Neural progenitor cell (in vitro differentiated cells): ENCODE data around the gene TRAP1. TPM values are rescaled to one million over a fixed set of nuclear protein-coding genes. Genes with fewer than 3 reads are reported as not detected.
A peak's percentile ranks its signal among the peaks of the same experiment; 100 is the strongest.

Source experiments
- DNase-seq: peaks from one replicate; pipeline ENCODE4 v3.0.0-alpha.2; 2016; ENCODE audit warnings: low spot score
- H2AFZ ChIP-seq: fragments of 200-600 bp; sonication (generic); replicated peaks from 2 replicates; pipeline ENCODE4 v1.6.1; 2016; ENCODE audit warnings: antibody characterized with exemption
- H3F3A ChIP-seq: fragments of 200-600 bp; sonication (generic); 2 replicates; pipeline ENCODE4 v1.6.1; 2016; ENCODE audit warnings: antibody characterized with exemption, low read depth
- H3K27ac ChIP-seq: fragments of 200-600 bp; sonication (generic); 2 replicates; pipeline ENCODE4 v1.5.1; 2016; ENCODE audit warnings: mild to moderate bottlenecking
- H3K27me3 ChIP-seq: fragments of 200-600 bp; sonication (generic); 2 replicates; pipeline ENCODE4 v1.6.1; 2016; ENCODE audit warnings: mild to moderate bottlenecking, moderate library complexity
- H3K36me3 ChIP-seq: fragments of 200-600 bp; sonication (generic); 2 replicates; pipeline ENCODE4 v1.5.1; 2016
- H3K4me1 ChIP-seq: fragments of 200-600 bp; sonication (generic); 2 replicates; pipeline ENCODE4 v1.6.1; 2016; ENCODE audit warnings: mixed run types
- H3K4me2 ChIP-seq: fragments of 200-600 bp; sonication (generic); 2 replicates; pipeline ENCODE4 v1.6.1; 2016
- H3K4me3 ChIP-seq: fragments of 200-600 bp; sonication (generic); 2 replicates; pipeline ENCODE4 v1.5.1; 2016
- H3K79me2 ChIP-seq: fragments of 200-600 bp; sonication (generic); 2 replicates; pipeline ENCODE4 v1.6.1; 2016; ENCODE audit warnings: low read depth
- H3K9ac ChIP-seq: fragments of 200-600 bp; sonication (generic); 2 replicates; pipeline ENCODE4 v1.6.1; 2016
- H3K9me3 ChIP-seq: fragments of 200-600 bp; sonication (generic); 2 replicates; pipeline ENCODE4 v1.5.1; 2016; ENCODE audit warnings: low read depth
- H4K20me1 ChIP-seq: fragments of 200-600 bp; sonication (generic); 2 replicates; pipeline ENCODE4 v1.6.1; 2016; ENCODE audit warnings: low read depth
- H3K27ac Mint-ChIP-seq: 3 replicates; pipeline ENCODE4 v1.8.0; 2021; ENCODE audit warnings: mixed read lengths
- H3K27me3 Mint-ChIP-seq: 2 replicates; pipeline ENCODE4 v1.8.0; 2022; ENCODE audit warnings: low read depth, mild to moderate bottlenecking, inconsistent platforms, moderate library complexity, mixed read lengths; ENCODE audit not compliant: insufficient read depth
- H3K36me3 Mint-ChIP-seq: 3 replicates; pipeline ENCODE4 v1.8.0; 2021; ENCODE audit warnings: mixed read lengths
- H3K4me1 Mint-ChIP-seq: 3 replicates; pipeline ENCODE4 v1.8.0; 2021; ENCODE audit warnings: mixed read lengths
- H3K4me3 Mint-ChIP-seq: 3 replicates; pipeline ENCODE4 v1.8.0; 2021; ENCODE audit warnings: mild to moderate bottlenecking, moderate library complexity, mixed read lengths
- H3K9me3 Mint-ChIP-seq: 3 replicates; pipeline ENCODE4 v1.8.0; 2020; ENCODE audit warnings: mixed read lengths
- CTCF ChIP-seq: fragments of 200-600 bp; sonication (generic); IDR thresholded peaks from 2 replicates; pipeline ENCODE4 v1.5.1; 2017; ENCODE audit warnings: antibody characterized with exemption, mild to moderate bottlenecking
- EZH2 ChIP-seq: fragments of 200-600 bp; sonication (generic); IDR thresholded peaks from 2 replicates; pipeline ENCODE4 v1.6.1; 2017; ENCODE audit warnings: antibody characterized with exemption, mild to moderate bottlenecking, moderate library complexity
- EZH2phosphoT487 ChIP-seq: fragments of 200-600 bp; sonication (generic); IDR thresholded peaks from 2 replicates; pipeline ENCODE4 v1.6.1; 2017; ENCODE audit warnings: antibody characterized with exemption
- total RNA-seq: library from RNA; depleted of rRNA; stranded (reverse); fragments of >200 nt; gene quantifications from 2 replicates; pipeline ENCODE4 v1.2.3, GENCODE V29; 2015; ENCODE audit warnings: low replicate concordance

Gene TRAP1
- 119 and 150 TPM in 2 replicates for total RNA-seq

GRCh38 chr16:3717235-3718018 lies at the start of gene TRAP1:
Gene TRAP1, minus strand, starts transcription at chr16:3717524. Its CDS starts 16 bp downstream, at chr16:3717508.
- Mint-ChIP-seq H3K9me3 (no peaks in the 10 kb centered on the region), H3K36me3 (peaks cover 10% of the 10 kb centered on the region), H3K27ac (peak within 1 kb of the TSS; percentile 14), H3K4me3 (peak within 1 kb of the TSS; percentile 96), H3K4me1 (peaks cover 21% of the 10 kb centered on the region), H3K27me3 (peaks cover 4% of the 10 kb centered on the region)
- H3K4me3 ChIP-seq, result peak within 1 kb of the TSS; percentile 84
- peak within 1 kb of the TSS; percentile 76 for H3K9ac ChIP-seq
- H3K27me3 ChIP-seq, result no peaks in the 10 kb centered on the region
- peaks cover 7% of the 10 kb centered on the region for H3F3A ChIP-seq
- H3K79me2 ChIP-seq, result peaks cover 48% of the 10 kb centered on the region
- DNase-seq, result peak; percentile 90
- H2AFZ ChIP-seq, result peak within 1 kb of the TSS; percentile 96
- no peaks in the 10 kb centered on the region for H3K9me3 ChIP-seq
- peak within 1 kb of the TSS; percentile 86 for H3K4me2 ChIP-seq
- TF ChIP-seq CTCF (no peak), EZH2phosphoT487 (no peak), EZH2 (no peak)
- H4K20me1 ChIP-seq, result peaks cover 31% of the 10 kb centered on the region
- no peaks in the 10 kb centered on the region for H3K36me3 ChIP-seq
- peaks cover 7% of the 10 kb centered on the region for H3K4me1 ChIP-seq
- no peak within 1 kb of the TSS for H3K27ac ChIP-seq

- TF ChIP-seq EZH2phosphoT487, result no peak
- no peak for TF ChIP-seq CTCF
- no peak for TF ChIP-seq EZH2
- Histone ChIP-seq H3K27me3 (no peaks in the 10 kb centered on the region), H3F3A (no peaks in the 10 kb centered on the region), H3K27ac (no peak overlapping the region), H3K79me2 (peaks cover 15% of the 10 kb centered on the region), H3K9me3 (no peaks in the 10 kb centered on the region), H4K20me1 (peaks cover 12% of the 10 kb centered on the region), H3K4me2 (no peak overlapping the region), H3K4me3 (no peak overlapping the region), H3K36me3 (peaks cover 5% of the 10 kb centered on the region), H3K9ac (no peak overlapping the region), H3K4me1 (no peaks in the 10 kb centered on the region), H2AFZ (no peak overlapping the region)
- Mint-ChIP-seq H3K36me3 (peaks cover 29% of the 10 kb centered on the region), H3K4me3 (no peak overlapping the region), H3K4me1 (no peaks in the 10 kb centered on the region), H3K27me3 (peaks cover 3% of the 10 kb centered on the region), H3K27ac (no peak overlapping the region), H3K9me3 (no peaks in the 10 kb centered on the region)
- DNase-seq, result no peak
These were observed 48.9 kb upstream of the TRAP1 start for GRCh38 chr16:3766177-3766576.

GRCh38 chr16:3764409-3764808 lies 47.1 kb upstream of the TRAP1 start:
- peaks cover 3% of the 10 kb centered on the region for H3K27me3 Mint-ChIP-seq
- no peak overlapping the region for H3K9ac ChIP-seq
- H3K27ac Mint-ChIP-seq, result no peak overlapping the region
- no peak overlapping the region for H3K27ac ChIP-seq
- peaks cover 5% of the 10 kb centered on the region for H3K36me3 ChIP-seq
- DNase-seq, result no peak
- peaks cover 15% of the 10 kb centered on the region for H4K20me1 ChIP-seq
- H3K36me3 Mint-ChIP-seq, result peaks cover 22% of the 10 kb centered on the region
- H3K27me3 ChIP-seq, result no peaks in the 10 kb centered on the region
- no peaks in the 10 kb centered on the region for H3K4me1 ChIP-seq
- H3F3A ChIP-seq, result no peaks in the 10 kb centered on the region
- H3K4me3 Mint-ChIP-seq, result no peak overlapping the region
- no peaks in the 10 kb centered on the region for H3K9me3 Mint-ChIP-seq
- no peaks in the 10 kb centered on the region for H3K4me1 Mint-ChIP-seq
- no peaks in the 10 kb centered on the region for H3K9me3 ChIP-seq
- no peak overlapping the region for H2AFZ ChIP-seq
- H3K79me2 ChIP-seq, result peaks cover 15% of the 10 kb centered on the region
- no peak overlapping the region for H3K4me3 ChIP-seq
- no peak overlapping the region for H3K4me2 ChIP-seq
- TF ChIP-seq CTCF, result no peak
- TF ChIP-seq EZH2, result no peak
- no peak for TF ChIP-seq EZH2phosphoT487
